H9 (cell line): ENCODE measurements around the gene BPIFB6. TPM values are rescaled to one million over a fixed set of nuclear protein-coding genes. Genes with fewer than 3 reads are reported as not detected.

Source experiments
- DNase-seq: peaks from one replicate; pipeline ENCODE4 v3.0.0-alpha.2; 2017
- H2AFZ ChIP-seq: one replicate; pipeline ENCODE4 v1.6.1; 2013; ENCODE audit warnings: mild to moderate bottlenecking, low read length, control low read depth, moderate library complexity
- H2AK5ac ChIP-seq: 2 replicates; pipeline ENCODE4 v1.6.1; 2013; ENCODE audit warnings: low read length, control low read depth, mixed read lengths; ENCODE audit not compliant: insufficient read length
- H2BK120ac ChIP-seq: one replicate; pipeline ENCODE4 v1.6.1; 2013; ENCODE audit warnings: low read depth, mild to moderate bottlenecking, low read length, control low read depth, inconsistent platforms; ENCODE audit not compliant: poor library complexity, severe bottlenecking
- H2BK12ac ChIP-seq: 2 replicates; pipeline ENCODE4 v1.6.1; 2013; ENCODE audit warnings: low read length, control low read depth, mixed read lengths, low read depth; ENCODE audit not compliant: insufficient read length
- H2BK15ac ChIP-seq: 2 replicates; pipeline ENCODE4 v1.6.1; 2013; ENCODE audit warnings: low read depth, low read length, control low read depth
- H2BK20ac ChIP-seq: one replicate; pipeline ENCODE4 v1.6.1; 2013; ENCODE audit warnings: low read depth, mild to moderate bottlenecking, low read length, control low read depth, inconsistent platforms; ENCODE audit not compliant: poor library complexity, severe bottlenecking
- H2BK5ac ChIP-seq: 2 replicates; pipeline ENCODE4 v1.6.1; 2013; ENCODE audit warnings: low read length, control low read depth, mixed read lengths; ENCODE audit not compliant: insufficient read length
- H3K14ac ChIP-seq: 2 replicates; pipeline ENCODE4 v1.6.1; 2013; ENCODE audit warnings: low read length, control low read depth; ENCODE audit not compliant: insufficient read depth
- H3K18ac ChIP-seq: 2 replicates; pipeline ENCODE4 v1.6.1; 2013; ENCODE audit warnings: low read depth, mild to moderate bottlenecking, mixed read lengths, low read length, control low read depth; ENCODE audit not compliant: insufficient read length
- H3K23ac ChIP-seq: 2 replicates; pipeline ENCODE4 v1.6.1; 2013; ENCODE audit warnings: low read length, control low read depth, mixed read lengths, low read depth; ENCODE audit not compliant: insufficient read length
- H3K23me2 ChIP-seq: 2 replicates; pipeline ENCODE4 v1.6.1; 2013; ENCODE audit warnings: low read depth, mild to moderate bottlenecking, mixed read lengths, low read length, control low read depth; ENCODE audit not compliant: insufficient read length, poor library complexity, severe bottlenecking
- H3K27ac ChIP-seq: 2 replicates; pipeline ENCODE4 v1.5.1; 2013; ENCODE audit warnings: low read length, control low read depth, mixed read lengths, low read depth; ENCODE audit not compliant: insufficient read length
- H3K27me3 ChIP-seq: 2 replicates; pipeline ENCODE4 v1.6.1; 2013; ENCODE audit warnings: low read length, control low read depth, inconsistent platforms; ENCODE audit not compliant: insufficient read depth
- H3K4ac ChIP-seq: 2 replicates; pipeline ENCODE4 v1.6.1; 2013; ENCODE audit warnings: low read depth, mild to moderate bottlenecking, control low read depth, inconsistent platforms, low read length, moderate library complexity
- H3K4me1 ChIP-seq: 2 replicates; pipeline ENCODE4 v1.6.1; 2013; ENCODE audit warnings: low read length, control low read depth, inconsistent platforms; ENCODE audit not compliant: insufficient read depth
- H3K4me2 ChIP-seq: 2 replicates; pipeline ENCODE4 v1.6.1; 2013; ENCODE audit warnings: low read length, control low read depth, mixed read lengths; ENCODE audit not compliant: insufficient read length, insufficient read depth
- H3K56ac ChIP-seq: 2 replicates; pipeline ENCODE4 v1.6.1; 2013; ENCODE audit warnings: low read depth, mild to moderate bottlenecking, mixed read lengths, low read length, control low read depth; ENCODE audit not compliant: insufficient read length
- H3K79me1 ChIP-seq: 2 replicates; pipeline ENCODE4 v1.6.1; 2013; ENCODE audit warnings: low read depth, mild to moderate bottlenecking, moderate library complexity, low read length, control low read depth, inconsistent platforms; ENCODE audit not compliant: insufficient read depth, poor library complexity, severe bottlenecking
- H3K79me2 ChIP-seq: 2 replicates; pipeline ENCODE4 v1.6.1; 2013; ENCODE audit warnings: low read length, control low read depth, inconsistent platforms; ENCODE audit not compliant: insufficient read depth
- H3K9ac ChIP-seq: 2 replicates; pipeline ENCODE4 v1.6.1; 2013; ENCODE audit warnings: low read length, control low read depth, mixed read lengths; ENCODE audit not compliant: insufficient read length; ENCODE audit errors: extremely low read depth
- H3K9me3 ChIP-seq: one replicate; pipeline ENCODE4 v1.6.1; 2013; ENCODE audit warnings: low read depth, low read length, inconsistent platforms; ENCODE audit not compliant: control insufficient read depth
- H3T11ph ChIP-seq: one replicate; pipeline ENCODE4 v1.6.1; 2013; ENCODE audit warnings: mild to moderate bottlenecking, low read length, control low read depth, inconsistent platforms
- H4K20me1 ChIP-seq: one replicate; pipeline ENCODE4 v1.6.1; 2013; ENCODE audit not compliant: control insufficient read depth, insufficient read length, insufficient read depth
- H4K5ac ChIP-seq: 2 replicates; pipeline ENCODE4 v1.6.1; 2013; ENCODE audit warnings: low read depth, mild to moderate bottlenecking, mixed read lengths, low read length, control low read depth; ENCODE audit not compliant: insufficient read length
- H4K8ac ChIP-seq: replicated peaks from 2 replicates; pipeline ENCODE4 v1.6.1; 2013; ENCODE audit warnings: low read length, control low read depth, mixed read lengths, low read depth; ENCODE audit not compliant: insufficient read length
- H4K91ac ChIP-seq: 2 replicates; pipeline ENCODE4 v1.6.1; 2013; ENCODE audit warnings: low read depth, mild to moderate bottlenecking, moderate library complexity, mixed read lengths, low read length, control low read depth; ENCODE audit not compliant: insufficient read length
- H3K27ac Mint-ChIP-seq, 3 experiments: 2 replicates in 2 of 3; 3 replicates in 1 of 3; pipeline ENCODE4 v1.8.0; 2020 to 2021; ENCODE audit warnings: mixed read lengths in 3 of 3, mild to moderate bottlenecking in 1 of 3, moderate library complexity in 1 of 3
- H3K27me3 Mint-ChIP-seq: 2 replicates; pipeline ENCODE4 v1.8.0; 2021; ENCODE audit warnings: low read depth, mild to moderate bottlenecking, moderate library complexity, mixed read lengths
- H3K36me3 Mint-ChIP-seq, 3 experiments: 2 replicates in 2 of 3; 3 replicates in 1 of 3; pipeline ENCODE4 v1.8.0; 2020 to 2021; ENCODE audit warnings: low read depth in 3 of 3, mixed read lengths in 3 of 3; ENCODE audit not compliant: insufficient read depth in 1 of 3
- H3K4me1 Mint-ChIP-seq, 2 experiments: 2 replicates each; pipeline ENCODE4 v1.8.0; 2020; ENCODE audit warnings: mixed read lengths in 2 of 2
- H3K4me3 Mint-ChIP-seq, 2 experiments: 2 replicates in 1 of 2; 3 replicates in 1 of 2; pipeline ENCODE4 v1.8.0; 2020 to 2021; ENCODE audit warnings: mild to moderate bottlenecking in 2 of 2, mixed read lengths in 2 of 2, moderate library complexity in 1 of 2
- H3K9me3 Mint-ChIP-seq, 2 experiments: 2 replicates in 1 of 2; 3 replicates in 1 of 2; pipeline ENCODE4 v1.8.0; 2020; ENCODE audit warnings: mild to moderate bottlenecking in 2 of 2, mixed read lengths in 2 of 2, moderate library complexity in 1 of 2
- CTCF ChIP-seq: fragments of 200-600 bp; sonication (generic); conservative IDR thresholded peaks from 3 replicates; pipeline ENCODE4 v1.8.0; 2021; ENCODE audit warnings: antibody characterized with exemption, mild to moderate bottlenecking
- WGBS: extraction: QIAGEN DNeasy Blood & Tissue Kit; methylation state at CpG from one replicate; pipeline ENCODE4 v1.1.7; 2013; ENCODE audit warnings: missing lambda C conversion rate, low lambda C conversion rate, mixed read lengths; ENCODE audit not compliant: insufficient read length; ENCODE audit errors: extremely low coverage; 5-methylcytosine and 5-hydroxymethylcytosine counted together
- total RNA-seq: library from RNA; stranded (reverse); gene quantifications from 2 replicates; pipeline ENCODE4 v1.2.1, GENCODE V29; 2021

Gene BPIFB6
- total RNA-seq, 1 experiment from 2014 or later, result not detected

- no peak overlapping the region for H3K4ac ChIP-seq
- H2AFZ ChIP-seq, result no peak overlapping the region
- H3K27me3 ChIP-seq, result no peaks in the 10 kb centered on the region
- H2AK5ac ChIP-seq, result no peak overlapping the region
- no peak overlapping the region for H4K8ac ChIP-seq
- H3K79me2 ChIP-seq, result no peaks in the 10 kb centered on the region
- peaks cover 5% of the 10 kb centered on the region in 2 experiments; a peak in 3 of 5 replicates for H3K9me3 Mint-ChIP-seq
- no peaks in the 10 kb centered on the region for H3K4me1 ChIP-seq
- H2BK12ac ChIP-seq, result no peak overlapping the region
- H3K14ac ChIP-seq, result no peak overlapping the region
- no peak overlapping the region for H2BK15ac ChIP-seq
- H3K23ac ChIP-seq, result no peak overlapping the region
- no peak overlapping the region for H2BK5ac ChIP-seq
- peaks cover 5% of the 10 kb centered on the region for H3K27me3 Mint-ChIP-seq
- no peak overlapping the region for H3K4me3 Mint-ChIP-seq
- H2BK120ac ChIP-seq, result no peak overlapping the region
- H4K20me1 ChIP-seq, result no peaks in the 10 kb centered on the region
- no peak overlapping the region for H3K4me2 ChIP-seq
- peaks cover 0 to 4% (median 0%) of the 10 kb centered on the region in 3 experiments; a peak in 3 of 7 replicates for H3K36me3 Mint-ChIP-seq
- no peak overlapping the region for H3K27ac ChIP-seq
- no peak overlapping the region for H3K18ac ChIP-seq
- H3K9me3 ChIP-seq, result no peaks in the 10 kb centered on the region
- H3K23me2 ChIP-seq, result no peaks in the 10 kb centered on the region
- H3K79me1 ChIP-seq, result no peaks in the 10 kb centered on the region
- H3K9ac ChIP-seq, result no peak overlapping the region
- no peak overlapping the region for H4K5ac ChIP-seq
- no peak for DNase-seq
- WGBS, result no CpG with 5 or more reads among the region's 8 CpGs
- no peak overlapping the region for H3K56ac ChIP-seq
- H3K27ac Mint-ChIP-seq, result no peak overlapping the region
- H4K91ac ChIP-seq, result no peak overlapping the region
- H2BK20ac ChIP-seq, result no peak overlapping the region
- no peak for TF ChIP-seq CTCF
- H3T11ph ChIP-seq, result no peak overlapping the region
- H3K4me1 Mint-ChIP-seq, result no peaks in the 10 kb centered on the region
Observed at GRCh38 chr20:33005908-33006775, 25.3 kb upstream of the BPIFB6 start.
